Fibroblast of villous mesenchyme (primary cell): Measurements from ENCODE around the gene ZNF718. TPM values are rescaled to one million over a fixed set of nuclear protein-coding genes. Genes with fewer than 3 reads are reported as not detected.
"Not testable (repeated sequence)": the region's sequence is repeated elsewhere in the genome, so short reads cannot be mapped to it uniquely, and the experiment has no call there.

ENCODE experiments used
- DNase-seq: peaks from one replicate; pipeline ENCODE4 v3.0.0-alpha.2; 2010; ENCODE audit warnings: low read depth
- H3K4me3 ChIP-seq: 2 replicates; pipeline ENCODE4 v1.5.1; 2011; ENCODE audit warnings: low read depth, mild to moderate bottlenecking, low read length
- total RNA-seq: library from RNA; depleted of rRNA; stranded (reverse); fragments of >200 nt; gene quantifications from 2 replicates; pipeline ENCODE4 v1.2.3, GENCODE V29; 2012
- TF ChIP-seq, protein P1 (sequence below): IDR thresholded peaks from 2 replicates; pipeline ENCODE4 v1.5.1; 2012; ENCODE audit warnings: low read depth, mild to moderate bottlenecking, low read length; ENCODE audit not compliant: insufficient read depth

ZNF718 gene
- total RNA-seq, 1 donor, result 8.2 TPM

DNA sequence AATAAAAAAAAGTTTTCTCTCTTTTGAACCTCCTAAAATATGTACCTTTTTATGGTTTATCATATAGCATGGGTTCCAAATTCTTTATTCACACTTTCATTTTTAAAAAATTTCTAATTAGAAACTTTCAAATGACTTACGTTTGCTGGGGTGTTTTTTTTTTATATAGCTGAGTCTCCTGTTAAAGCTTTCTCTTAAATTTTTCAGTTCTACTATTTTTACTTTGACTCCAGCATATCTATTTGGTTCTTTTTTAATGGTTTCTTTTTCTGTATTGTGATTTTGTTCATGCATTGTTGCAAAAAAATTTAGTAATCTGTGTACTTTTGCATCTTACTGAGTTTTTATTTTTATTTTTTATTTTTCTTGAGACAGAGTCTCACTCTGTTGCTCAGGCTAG is 22.3 kb downstream of the ZNF718 start:
- DNase-seq, result no peak
- no peak overlapping the region for H3K4me3 ChIP-seq
- TF ChIP-seq, protein P1, sequence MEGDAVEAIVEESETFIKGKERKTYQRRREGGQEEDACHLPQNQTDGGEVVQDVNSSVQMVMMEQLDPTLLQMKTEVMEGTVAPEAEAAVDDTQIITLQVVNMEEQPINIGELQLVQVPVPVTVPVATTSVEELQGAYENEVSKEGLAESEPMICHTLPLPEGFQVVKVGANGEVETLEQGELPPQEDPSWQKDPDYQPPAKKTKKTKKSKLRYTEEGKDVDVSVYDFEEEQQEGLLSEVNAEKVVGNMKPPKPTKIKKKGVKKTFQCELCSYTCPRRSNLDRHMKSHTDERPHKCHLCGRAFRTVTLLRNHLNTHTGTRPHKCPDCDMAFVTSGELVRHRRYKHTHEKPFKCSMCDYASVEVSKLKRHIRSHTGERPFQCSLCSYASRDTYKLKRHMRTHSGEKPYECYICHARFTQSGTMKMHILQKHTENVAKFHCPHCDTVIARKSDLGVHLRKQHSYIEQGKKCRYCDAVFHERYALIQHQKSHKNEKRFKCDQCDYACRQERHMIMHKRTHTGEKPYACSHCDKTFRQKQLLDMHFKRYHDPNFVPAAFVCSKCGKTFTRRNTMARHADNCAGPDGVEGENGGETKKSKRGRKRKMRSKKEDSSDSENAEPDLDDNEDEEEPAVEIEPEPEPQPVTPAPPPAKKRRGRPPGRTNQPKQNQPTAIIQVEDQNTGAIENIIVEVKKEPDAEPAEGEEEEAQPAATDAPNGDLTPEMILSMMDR, result no peak

DNA sequence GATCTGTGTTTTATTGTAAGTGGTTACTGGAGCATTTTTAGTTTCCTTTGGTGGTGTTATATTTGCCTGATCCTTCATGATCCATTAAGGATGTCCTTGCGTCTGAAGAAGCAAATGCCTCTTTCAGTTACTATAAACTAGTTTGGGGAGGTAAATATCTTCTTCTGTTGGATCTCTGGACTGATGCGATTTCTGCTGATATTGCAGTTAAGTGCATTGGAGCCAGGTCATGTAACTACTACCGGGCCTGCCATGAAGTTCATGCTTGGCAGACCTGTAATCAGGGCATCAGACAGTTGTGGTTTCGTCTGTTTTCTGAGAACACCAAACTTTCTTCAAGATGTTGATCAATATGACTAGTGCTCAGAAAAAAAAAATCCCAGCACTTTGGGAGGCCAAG is 22.9 kb downstream of the ZNF718 start:
- TF ChIP-seq, protein P1, result no peak
- no peak for DNase-seq
- no peak overlapping the region for H3K4me3 ChIP-seq

DNA sequence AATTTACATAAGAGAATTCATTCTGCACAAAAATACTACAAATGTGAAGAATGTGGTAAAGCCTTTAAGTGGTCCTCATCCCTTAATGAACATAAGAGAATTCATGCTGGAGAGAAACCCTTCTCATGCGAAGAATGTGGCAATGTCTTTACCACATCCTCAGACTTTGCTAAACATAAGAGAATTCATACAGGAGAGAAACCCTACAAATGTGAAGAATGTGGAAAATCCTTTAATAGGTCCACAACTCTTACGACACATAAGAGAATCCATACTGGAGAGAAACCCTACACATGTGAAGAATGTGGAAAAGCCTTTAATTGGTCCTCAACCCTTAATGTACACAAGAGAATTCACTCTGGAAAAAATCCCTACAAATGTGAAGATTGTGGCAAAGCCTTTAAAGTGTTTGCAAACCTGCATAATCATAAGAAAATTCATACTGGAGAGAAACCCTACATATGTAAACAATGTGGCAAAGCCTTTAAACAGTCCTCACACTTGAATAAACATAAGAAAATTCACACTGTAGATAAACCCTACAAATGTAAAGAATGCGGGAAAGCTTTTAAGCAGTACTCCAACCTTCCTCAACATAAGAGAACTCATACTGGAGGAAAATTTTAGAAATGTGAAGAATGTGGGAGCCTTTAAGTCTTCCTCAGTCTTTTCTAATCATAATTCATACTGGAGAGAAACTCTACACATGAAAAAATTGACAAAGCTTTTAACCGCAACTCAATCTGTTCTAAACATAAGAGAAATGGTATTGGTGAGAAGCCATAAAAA is 37.4 kb downstream of the ZNF718 start:
- TF ChIP-seq, protein P1, result no peak
- no peak for DNase-seq
- H3K4me3 ChIP-seq, result no peak overlapping the region

DNA sequence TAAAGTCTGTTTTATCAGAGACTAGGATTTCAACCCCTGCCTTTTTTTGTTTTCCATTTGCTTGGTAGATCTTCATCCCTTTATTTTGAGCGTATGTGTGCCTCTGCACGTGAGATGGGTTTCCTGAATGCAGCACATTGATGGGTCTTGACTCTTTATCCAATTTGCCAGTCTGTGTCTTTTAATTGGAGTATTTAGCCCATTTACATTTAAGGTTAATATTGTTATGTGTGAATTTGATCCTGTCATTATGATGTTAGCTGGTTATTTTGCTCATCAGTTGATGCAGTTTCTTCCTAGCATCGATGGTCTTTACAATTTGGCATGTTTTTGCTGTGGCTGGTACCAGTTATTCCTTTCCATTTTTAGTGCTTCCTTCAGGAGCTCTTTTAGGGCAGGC is 45.3 kb downstream of the ZNF718 start:
- not testable (repeated sequence) for H3K4me3 ChIP-seq, DNase-seq

DNA sequence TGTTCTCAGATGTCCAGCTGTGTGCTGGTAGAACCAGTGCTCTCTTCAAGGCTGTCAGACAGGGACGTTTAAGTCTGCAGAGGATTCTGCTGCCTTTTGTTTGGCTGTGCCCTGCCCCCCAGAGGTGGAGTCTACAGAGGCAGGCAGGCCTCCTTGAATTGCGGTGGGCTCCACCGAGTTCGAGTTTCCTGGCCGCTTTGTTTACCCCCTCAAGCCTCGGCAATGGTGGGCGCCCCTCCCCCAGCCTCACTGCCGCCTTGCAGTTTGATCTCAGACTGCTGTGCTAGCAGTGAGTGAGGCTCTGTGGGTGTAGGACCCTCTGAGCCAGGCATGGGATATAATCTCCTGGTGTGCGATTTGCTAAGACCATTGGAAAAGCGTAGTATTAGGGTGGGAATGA is 47.0 kb downstream of the ZNF718 start:
- not testable (repeated sequence) for DNase-seq, H3K4me3 ChIP-seq

DNA sequence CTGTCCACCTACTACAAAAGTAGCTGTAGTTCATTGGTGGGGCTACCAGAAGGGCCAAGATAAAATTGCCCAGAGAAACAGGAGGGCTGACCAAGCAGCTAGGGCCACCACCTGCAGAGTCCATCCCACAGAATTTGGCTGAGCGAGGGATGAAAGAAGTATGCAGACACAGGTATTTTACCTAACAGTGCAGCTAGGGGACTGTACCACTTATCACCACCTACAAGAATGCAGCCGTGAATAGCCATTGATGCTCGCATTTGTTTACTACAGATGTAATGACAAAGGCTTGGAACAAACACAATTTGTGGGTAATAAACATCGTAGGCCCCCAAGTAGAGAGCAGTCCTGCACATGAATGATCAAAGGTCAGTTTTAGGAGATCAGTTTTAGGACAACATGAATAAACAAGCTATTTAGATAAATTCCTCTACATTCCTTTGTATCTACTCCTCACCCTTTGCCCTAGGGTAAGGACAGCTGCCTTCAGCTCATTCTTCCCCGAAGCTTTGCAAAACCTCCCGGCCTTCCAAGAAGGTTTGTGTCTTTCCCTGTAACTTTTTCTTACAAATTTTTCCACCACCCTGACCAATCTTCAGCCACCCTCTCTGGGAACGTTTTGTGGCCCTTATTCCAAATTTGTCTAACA is 49.5 kb downstream of the ZNF718 start:
- TF ChIP-seq, protein P1, result no peak
- H3K4me3 ChIP-seq, result no peak overlapping the region
- no peak for DNase-seq

DNA sequence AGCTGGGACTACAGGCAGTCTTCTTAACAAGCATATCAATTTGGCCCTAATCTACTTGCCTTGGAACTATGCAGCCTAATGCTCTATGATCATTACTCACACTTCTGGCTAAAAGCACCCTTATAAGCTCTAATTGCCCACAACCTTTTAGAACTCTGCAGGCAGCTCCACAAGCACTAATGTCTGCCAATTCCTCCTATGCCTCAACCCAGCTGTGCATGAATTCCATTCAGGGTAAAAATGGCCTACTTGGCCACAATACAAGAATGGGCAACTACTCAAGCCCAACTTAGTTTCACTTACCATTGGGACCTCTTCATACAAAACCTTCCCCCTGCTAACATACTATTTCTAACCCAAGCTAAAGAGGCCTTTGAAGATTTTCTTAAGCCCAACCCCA is 51.7 kb downstream of the ZNF718 start:
- no peak for DNase-seq
- TF ChIP-seq, protein P1, result no peak
- H3K4me3 ChIP-seq, result no peak overlapping the region

DNA sequence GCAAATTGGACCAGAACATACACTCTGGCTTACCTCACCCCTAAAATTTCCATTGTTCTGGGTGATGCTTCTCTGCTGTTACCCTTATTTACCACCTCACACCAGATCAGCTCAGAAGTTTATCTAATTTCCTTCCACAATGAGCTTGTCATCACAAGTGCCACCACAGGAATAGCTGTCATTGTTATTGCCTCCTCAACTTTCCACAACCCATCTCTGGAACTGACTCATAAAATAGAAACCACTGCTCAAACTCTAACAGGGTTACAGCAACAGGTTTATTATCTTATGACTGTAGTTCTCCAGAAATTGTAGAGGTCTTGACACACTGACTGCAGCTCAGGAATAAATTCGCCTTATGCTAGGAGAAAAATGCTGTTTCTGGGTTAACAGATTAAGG is 52.7 kb downstream of the ZNF718 start:
- H3K4me3 ChIP-seq, result no peak overlapping the region
- no peak for DNase-seq
- TF ChIP-seq, protein P1, result no peak

DNA sequence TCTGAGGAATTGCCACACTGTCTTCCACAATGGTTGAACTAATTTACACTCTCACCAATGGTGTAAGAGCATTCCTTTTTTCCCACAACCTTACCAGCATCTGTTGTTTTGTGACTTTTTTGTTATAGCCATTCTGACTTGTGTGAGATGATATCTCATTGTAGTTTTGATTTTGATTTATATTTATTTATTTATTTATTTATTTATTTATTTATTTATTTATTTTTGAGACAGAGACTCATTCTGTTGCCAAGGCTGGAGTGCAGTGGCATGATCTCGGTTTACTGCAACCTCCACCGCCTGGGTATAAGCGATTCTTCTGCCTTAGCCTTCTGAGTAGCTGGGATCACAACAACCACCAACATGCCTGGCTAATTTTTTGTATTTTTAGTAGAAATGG is 57.9 kb downstream of the ZNF718 start:
- DNase-seq, H3K4me3 ChIP-seq: not testable (repeated sequence)
